Ammon's horn (tissue), 1 donor: Measurements from ENCODE around the gene COL4A5.

Source experiments
- DNase-seq: peaks from one replicate; pipeline ENCODE4 v3.0.0-alpha.2; 2016; ENCODE audit warnings: low spot score

COL4A5 gene

DNA sequence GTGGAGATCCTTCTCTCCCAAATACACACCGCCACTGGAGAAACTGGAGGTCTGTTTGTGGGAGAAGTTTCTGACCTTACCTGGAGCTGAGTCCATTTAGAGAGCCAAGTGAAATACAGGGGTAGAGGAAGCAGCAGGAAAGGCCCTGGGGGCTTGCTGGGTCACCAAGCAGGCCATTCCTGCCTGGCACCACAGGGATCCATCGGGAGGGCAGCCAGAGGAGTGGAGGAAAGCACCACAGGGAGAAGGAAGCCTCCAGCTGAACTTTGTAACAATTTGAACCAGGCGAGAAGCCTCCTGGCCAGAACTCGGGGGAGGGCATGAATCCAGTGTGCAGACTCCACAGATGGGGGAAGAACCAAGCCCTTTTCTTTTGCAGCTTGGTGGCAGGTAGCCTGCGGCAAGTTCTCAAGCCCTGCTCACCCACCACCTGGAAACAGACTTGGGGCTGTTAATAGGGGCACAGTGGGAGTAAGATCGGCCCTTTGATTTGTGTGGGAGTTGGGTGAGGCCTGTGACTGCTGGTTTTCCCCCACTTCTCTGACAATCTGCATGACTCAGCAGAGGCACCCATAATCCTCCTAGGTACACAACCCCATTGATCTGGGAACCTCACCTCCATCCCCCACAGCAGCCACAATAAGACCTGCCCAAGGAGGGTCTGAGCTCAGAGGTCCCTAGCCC, 202.1 kb downstream of the COL4A5 start:
- no peak for DNase-seq

DNA sequence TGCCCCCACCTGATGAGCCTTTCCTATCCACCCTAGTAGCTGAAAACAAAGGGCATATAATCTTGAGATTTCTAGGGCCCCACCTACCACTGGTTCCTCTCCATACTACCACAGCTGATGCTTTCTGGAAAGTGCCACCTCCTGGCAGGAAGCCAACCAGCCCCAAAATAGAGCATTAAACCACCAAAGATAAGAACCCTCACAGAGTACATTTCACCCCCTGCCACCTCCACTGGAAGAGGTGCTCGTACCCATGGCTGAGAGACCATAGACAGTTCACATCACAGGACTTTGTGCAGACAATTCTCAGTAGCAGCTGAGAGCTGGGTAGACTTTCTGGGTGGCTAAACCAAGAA, 202.6 kb downstream of the COL4A5 start:
- no peak for DNase-seq

DNA sequence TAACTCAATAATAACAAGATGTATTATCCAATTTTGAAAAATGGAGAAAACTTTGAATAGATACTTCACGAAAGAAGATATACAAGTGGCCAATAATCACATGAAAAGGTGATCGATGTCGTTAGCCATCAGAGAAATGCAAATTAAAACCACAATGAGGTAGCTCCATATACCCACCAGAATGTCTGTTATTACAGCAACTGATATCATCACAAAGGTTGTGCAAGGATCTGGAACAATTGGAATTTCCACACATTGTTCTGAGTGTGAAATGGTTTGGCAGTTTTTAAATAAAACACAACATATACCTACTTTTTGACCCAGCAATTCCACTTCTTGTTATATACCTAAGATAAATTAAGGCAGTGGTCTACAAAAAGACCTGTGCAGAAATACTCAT, 225.1 kb downstream of the COL4A5 start:
- no peak for DNase-seq

DNA sequence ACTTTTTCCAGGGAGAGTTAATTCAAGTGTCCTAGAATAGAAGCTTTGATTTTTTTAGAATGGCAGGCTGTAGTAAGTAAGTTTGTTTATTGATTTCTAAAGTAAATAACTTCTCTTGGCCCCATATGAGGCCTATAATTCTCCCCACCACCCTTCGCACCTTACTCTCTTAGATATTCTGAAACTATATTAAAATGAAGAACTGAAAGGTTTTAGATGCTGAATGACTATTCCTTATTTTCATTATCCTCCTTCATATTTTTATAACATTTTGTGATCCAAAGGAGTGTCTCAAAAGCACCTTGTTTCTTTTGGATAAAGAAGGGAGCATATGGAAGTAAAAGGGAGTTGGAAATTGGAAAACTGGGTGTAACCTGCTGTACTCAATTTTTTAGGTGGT, 226.5 kb downstream of the COL4A5 start:
- DNase-seq: no peak

DNA sequence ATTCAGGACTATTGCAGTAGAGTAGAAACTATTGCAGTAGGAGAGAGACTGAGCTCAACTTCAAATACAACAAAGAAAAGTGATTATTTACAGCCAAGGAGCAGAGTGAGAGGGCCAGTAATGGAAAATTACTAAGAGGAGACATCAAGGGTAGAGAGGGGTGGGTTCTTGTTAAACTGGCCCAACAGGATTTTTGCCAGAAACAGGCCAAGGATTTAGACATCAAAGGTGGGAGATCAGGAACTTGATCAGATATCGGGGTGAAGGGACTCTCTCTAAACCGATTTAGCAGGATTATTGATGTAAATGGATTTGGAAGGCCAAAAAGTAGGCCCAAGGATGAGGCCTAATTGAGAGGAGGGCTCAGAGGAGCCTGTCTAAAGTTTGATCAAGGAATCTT, 231.9 kb downstream of the COL4A5 start:
- DNase-seq: no peak

DNA sequence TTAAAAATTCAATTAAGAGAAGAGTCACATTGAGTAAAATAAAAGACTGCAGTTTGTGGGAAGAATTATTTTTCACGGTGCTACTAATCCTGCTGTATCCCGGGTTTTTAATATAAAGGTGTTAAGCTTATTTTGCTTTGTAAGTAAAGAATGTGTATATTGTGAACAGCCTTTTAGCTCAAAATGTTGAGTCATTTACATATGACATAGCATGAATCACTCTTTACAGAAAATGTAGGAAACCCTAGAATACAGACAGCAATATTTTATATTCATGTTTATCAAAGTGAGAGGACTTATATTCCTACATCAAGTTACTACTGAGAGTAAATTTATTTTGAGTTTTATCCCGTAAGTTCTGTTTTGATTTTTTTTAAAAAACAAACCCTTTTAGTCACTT, 257.1 kb downstream of the COL4A5 start:
- DNase-seq: no peak

DNA sequence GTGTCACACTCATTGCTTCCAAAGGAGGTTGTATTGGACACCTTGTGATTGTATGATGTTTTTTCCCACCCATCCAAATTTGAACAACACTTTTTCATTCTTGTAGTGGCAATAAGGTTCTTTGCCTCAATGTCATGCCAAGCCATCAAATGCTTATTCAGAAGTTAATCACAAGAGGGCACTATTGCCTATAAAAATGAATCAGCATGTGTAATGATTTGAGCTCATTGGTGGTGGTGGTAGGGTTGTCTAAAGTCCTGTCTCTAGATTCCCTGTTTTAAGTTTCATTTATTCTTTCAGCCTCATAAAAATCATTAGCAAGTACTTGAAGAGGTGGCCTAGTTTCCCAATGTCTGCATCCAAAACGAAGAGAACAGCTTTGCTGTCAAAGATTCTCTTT, 259.7 kb downstream of the COL4A5 start:
- DNase-seq: peak; percentile 13

DNA sequence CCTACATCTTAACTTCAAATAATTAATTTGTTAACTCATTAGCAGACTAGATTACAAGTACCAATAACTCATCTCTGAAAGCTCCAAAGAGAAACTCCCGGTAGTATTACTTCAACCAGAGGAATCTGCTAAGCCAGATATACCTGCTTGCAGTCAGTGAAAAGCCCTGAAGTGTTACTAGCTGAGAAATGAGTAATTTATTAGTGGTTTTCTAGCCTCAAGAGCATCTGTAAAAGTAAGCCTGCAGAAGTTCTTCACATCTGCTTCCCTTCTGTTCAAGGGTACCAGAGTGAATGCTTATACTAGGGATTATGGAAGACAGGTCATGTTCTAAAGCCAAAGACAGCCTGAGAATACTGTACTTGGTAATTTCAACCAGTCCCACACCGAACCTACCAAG, 262.0 kb downstream of the COL4A5 start:
- no peak for DNase-seq

DNA sequence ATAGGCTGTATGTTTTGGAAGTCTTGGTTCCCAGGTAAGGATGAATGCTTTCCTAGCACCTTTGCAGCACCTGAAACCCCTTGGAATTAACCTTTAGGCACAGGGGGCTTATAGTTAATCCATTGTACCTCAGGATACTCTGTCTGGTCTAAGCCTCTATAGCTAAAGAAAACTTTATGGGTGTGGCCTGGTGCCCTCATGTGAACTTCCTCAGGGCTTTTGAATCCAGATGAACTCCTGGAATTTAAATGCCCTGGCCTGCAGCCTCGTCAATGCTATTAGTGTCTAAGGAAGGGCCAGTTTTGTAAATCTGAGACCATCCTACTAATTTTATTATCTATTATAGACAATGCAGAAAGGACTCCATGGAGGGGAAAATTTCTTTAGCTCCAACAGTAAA, 262.9 kb downstream of the COL4A5 start:
- DNase-seq: no peak

DNA sequence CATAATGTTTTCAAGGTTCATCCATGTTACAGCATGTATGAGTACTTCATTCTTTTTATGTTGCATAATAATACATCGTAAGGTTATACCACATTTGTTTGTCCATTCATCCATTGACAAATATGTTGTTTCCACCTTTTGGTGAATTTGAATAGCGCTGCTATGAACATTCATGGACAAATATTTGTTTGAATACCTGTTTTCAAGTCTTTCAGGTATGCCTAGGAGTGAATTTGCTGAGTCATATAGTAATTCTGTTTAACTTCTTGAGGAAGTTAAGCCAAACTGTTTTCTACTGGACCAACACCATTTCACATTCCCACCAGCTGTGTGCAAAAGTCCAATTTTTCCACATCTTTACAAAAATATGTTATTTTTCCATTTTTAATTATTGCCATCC, 265.2 kb downstream of the COL4A5 start:
- DNase-seq: no peak

DNA sequence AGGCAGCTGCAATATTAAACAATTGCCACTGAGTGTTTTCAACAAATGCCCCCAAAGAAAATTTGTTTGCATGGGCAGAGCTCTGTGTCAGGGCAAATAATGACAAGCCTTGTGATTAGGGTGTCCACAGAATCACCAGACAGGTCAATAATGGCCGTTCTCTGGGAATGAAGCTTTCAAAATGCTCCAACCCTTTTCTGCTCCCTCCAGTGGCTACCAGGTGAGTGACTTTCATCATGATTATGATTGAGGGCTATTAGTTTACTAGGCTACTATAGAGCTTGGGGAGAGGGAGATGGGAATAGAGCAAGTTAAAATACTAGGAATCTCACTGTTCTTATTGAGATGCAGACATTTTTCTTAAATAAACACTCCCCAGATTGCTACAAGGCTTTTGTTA, 273.2 kb downstream of the COL4A5 start:
- DNase-seq: no peak

DNA sequence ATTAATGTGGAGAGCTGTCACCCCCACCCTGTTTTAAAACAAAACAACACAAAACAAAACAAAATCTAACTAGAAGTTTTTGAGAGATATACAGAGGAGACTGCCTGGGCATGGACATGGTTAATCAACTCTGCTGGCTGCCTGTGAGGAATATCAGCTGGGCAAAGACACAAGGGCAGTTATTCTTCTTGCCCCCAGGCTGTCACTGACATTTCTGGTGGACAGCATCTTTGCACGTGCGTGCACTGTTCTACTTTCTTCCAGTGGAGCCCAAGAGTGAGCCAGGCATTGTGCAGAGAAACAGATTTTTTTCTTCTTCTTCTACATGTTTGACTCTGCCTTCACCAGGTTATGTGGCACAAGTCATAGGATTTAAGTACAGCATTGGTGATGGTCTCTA, 282.9 kb downstream of the COL4A5 start:
- no peak for DNase-seq

DNA sequence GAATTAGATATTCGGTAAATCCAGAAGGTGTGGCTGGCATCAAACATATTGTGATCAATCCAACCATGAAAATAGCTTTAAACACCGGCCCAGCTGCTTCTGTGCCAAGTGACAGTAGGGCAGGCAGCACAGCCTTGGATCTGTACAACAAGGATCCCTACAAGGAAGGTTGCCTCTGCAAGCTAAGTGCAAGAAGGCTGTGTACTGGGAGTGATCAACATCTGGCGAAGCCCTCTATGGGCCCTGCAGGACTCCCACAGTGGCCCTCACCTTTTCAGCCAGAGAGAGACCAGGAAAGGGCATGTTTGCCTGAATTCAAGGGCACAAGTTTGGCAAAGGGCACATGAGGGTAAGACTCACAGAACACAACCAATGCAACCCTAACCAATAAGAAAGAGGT, 287.1 kb downstream of the COL4A5 start:
- DNase-seq: no peak

DNA sequence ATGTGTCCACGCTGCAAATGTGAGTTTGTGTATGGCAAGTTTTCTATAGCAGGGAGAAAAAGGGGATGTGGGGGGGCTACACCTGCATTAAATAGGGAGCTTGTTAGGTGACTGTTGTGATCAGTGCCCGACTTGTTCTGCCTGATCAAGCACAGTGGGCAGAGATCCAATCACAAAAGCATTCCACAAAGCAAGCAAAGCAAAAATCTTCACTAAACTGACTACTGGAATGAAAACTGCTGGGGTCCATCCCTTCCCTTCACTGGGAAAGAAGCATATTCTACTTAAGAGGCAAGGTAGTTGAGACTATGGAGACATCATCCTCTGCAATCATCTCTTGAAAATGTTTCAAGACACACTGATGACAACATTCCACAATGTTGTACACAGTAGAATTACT, 291.5 kb downstream of the COL4A5 start:
- DNase-seq: no peak

DNA sequence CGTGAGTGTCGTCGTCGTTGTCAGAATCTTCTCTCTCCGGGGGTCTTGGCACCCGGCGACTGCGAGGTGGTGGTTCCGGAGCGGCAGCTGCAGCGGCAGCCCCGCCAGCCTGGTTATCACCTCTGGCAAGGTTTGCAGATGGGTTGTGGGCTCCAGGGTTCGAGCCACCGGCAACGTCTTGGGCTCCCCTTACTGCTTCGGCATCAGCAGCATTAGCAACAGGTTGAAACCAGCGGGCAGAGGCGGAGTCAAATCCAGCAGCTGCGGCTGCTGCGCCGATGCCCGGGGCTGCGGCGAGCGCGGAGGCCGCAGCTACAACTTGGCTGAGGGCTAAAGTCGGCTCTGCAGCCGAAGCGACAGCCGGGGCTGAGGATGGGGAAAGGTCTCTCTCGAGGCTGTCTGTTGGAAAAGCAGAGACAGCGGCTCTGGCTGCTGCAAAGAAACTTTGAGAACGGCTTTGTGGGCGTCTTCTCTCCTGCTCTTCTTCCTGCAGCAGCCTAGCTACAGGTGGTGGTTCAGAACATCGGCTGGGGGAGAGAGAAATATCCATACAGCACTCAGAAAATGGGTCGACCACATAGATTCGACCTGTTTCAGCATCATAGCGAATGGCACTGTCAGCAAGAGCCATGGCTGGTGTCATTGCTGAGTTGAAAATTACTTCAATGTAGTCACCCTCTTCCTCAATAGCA, 293.1 kb downstream of the COL4A5 start:
- DNase-seq: peak; percentile 2

DNA sequence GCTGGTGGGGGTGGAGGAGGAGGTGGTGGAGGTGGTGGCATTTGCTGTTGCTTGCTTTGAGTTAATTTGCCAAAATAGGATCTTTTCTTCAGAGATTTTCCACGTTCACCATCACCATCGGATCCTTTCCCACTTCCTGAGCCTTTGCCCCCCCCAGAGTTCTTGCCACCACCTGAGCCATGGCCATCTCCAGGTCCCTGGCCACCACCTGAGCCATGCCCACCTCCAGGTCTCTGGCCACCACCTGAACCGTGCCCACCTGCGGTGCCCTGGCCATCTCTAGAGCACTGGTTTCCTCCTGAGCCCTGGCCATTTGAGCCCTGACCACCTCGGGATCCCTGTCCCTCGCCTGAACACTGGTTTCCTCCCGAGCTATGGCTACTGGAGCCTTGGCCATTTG, 294.8 kb downstream of the COL4A5 start:
- DNase-seq: no peak

DNA sequence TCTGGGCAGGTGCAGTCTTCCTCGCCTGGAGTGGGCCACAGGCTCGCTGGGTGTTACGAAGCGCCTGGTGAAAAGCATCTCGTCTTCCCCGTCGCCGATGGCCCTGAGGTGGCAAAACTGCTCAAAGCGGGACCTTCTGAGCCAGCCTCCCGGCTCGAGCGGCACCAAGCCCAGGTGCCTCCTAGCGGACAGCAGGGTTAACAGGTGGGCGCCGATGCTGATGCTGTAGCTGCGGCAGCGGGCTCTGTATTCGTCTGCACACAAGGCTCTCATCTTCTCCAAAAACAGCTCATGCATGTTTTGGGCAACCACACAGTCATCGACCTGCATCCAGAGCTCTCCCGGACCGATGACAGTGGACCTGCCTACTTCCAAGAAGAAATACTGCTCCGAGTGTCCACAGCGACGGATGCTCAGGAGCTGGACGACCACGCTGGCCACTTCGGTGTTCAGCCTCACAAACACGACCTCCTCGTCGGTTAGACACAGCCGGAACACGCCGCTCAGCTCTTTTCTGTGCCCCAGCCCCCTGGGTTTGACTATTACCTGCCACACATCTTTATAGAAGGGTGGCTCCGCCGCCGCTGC, 295.5 kb downstream of the COL4A5 start:
- DNase-seq: no peak

DNA sequence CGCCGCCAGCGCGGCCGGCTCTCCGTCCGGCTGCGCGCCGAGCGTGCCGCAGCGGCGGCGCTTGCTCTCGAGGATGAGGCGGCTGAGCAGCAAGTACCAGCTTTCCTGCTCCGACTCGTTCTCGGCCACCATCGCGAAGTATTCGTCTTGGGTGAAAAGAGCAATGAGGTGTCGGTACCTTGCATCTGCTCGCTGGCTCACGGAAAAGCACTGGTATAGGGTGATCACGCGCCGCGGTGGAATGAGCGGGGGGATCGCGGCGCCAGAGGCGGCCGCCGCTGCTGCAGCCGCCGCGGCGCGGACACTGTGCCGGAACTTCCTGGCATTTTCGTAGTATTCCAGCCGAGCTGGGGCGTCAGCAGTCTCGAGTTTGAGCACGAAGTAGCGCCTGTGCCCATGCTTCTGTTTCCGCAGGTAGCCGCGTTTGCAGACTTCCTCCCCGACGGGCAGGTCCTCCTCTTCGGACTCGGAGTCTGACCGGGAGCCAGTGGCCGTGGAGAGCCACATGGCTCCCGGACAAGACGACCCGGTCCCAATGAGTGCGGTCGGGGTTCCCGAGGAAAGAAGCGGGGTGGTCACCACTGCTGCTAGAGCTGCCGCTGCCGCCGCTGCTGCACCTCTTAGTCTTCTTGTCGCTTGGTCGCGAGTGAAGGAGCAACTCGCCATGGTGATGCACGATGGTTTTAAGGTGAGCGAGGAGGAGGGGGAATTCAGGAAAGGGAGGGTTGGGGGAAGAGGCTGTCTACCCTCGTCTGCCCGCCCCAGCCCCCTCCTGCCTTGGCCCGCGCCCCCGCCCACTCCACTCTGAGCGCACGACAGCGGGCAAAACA, 296.3 kb downstream of the COL4A5 start:
- peak; percentile 1 for DNase-seq

DNA sequence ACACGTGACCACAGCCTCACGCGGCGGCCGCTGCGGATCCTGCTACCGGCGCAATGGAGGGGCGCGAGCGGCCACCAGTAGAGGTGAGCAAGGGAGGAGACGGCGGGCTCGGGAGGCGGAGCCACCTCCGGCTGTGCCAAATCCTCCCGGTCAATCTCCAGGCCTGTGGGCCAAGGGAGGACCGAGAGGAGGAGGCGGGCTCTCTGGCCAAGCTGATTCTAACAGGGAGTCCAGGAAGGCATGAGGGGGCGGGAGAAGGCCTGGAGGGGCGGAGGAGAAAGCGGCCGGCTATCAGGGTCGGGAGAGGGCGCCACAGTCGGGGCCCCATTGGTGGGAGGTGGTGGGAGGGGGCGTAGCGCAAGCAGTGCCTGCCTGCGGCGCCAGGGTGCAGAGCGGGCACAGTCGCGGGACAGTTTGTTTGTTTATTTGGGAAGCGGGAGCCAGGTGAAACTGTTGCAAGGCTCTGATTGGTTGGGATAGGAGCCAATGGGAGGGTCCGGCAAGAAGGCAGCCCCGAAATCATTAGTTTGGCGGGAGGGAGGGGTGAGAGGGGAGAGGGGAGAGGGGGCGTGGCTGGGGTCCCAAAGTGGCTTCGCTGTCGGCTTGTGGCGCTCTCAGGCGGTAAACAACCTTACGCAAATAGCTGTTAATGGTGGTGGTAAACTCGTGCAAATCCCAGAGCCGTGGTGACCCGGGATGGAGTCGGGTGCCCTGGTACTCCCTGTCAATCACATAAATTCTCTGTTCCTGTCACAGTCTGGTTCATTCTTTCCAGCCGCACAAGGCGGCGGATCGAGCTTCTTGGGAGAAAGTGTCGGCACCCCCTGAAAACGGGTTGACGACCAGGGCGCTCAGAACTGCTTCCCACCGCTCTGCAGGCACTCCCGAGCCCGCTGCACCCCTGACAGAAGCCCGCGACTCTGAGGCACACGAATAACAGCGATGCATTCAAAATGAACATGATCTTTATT, 297.2 kb downstream of the COL4A5 start, which contains the start of gene IRS4:
TSS of gene IRS4 (minus strand) at position 55 of the 971 bp plus-strand sequence.
- DNase-seq: peak; percentile 24

DNA sequence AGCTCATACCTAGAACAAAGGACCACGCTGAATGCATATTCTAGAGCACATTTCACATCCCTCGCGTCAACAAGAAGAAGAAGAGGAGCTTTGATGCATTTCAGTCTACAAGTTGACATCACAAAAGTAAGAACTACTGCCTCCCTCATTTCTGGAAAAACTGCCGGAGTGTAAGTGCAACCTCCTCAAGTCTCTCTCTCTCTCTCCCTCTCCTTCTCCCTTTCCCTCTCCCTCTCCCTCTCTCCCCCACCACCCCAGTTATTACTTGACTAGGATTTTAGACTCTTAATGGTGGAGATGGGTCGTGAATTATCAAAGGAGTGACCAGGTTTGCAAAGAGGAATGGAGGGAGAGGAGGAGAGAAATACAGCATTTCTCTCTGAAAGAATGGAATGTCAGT, 298.1 kb downstream of the COL4A5 start:
- DNase-seq: no peak

DNA sequence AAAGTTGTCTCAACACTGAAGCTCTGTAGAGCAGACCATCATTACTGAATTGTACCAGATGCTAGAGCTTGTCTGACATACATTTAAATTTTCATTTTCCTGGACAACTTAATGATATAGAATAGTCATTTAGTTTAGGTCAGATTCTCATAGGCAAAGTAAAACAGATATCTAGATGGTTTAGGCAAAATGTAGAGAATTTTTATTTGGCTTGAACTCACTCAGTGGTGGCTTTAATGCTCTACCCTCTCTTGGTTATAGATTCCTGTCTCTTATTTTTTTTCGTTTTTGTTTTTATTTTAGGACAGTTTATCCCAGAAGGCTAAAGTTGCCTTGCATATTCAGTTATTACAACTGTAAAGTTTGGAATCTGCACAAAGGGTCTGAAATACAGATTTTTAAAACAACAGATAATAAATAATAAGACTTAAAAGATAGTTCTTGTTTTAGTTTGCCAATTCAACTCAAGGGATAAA, 300.7 kb downstream of the COL4A5 start:
- no peak for DNase-seq
